ENCODE data around the gene NEO1.

The NEO1 gene

DNA sequence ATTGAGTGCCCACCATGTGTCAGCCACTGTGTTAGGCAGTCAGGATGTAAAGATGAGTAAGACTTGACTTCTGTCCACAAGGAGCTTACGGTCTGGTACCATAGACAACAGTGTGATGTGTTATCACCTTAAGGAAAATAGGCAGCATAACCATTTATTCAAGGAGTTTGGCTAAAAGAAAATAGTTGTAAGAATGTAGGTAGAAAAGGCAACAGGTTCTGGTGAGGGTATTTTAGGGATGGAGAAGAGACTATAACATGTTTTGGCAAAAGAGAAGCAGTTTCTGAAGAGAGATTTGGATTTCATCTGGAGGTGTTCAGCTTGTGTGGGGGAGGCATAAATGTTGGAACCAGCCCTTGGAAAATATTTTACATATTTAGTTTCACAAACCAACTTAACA lies 194.6 kb downstream of the NEO1 start:
- no peak overlapping the region for H3K4me3 ChIP-seq (ENCODE audit: low read depth, low read length)
- TF ChIP-seq, protein P1, sequence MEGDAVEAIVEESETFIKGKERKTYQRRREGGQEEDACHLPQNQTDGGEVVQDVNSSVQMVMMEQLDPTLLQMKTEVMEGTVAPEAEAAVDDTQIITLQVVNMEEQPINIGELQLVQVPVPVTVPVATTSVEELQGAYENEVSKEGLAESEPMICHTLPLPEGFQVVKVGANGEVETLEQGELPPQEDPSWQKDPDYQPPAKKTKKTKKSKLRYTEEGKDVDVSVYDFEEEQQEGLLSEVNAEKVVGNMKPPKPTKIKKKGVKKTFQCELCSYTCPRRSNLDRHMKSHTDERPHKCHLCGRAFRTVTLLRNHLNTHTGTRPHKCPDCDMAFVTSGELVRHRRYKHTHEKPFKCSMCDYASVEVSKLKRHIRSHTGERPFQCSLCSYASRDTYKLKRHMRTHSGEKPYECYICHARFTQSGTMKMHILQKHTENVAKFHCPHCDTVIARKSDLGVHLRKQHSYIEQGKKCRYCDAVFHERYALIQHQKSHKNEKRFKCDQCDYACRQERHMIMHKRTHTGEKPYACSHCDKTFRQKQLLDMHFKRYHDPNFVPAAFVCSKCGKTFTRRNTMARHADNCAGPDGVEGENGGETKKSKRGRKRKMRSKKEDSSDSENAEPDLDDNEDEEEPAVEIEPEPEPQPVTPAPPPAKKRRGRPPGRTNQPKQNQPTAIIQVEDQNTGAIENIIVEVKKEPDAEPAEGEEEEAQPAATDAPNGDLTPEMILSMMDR (IDR thresholded peaks at IDR 0.05; ENCODE audit: control insufficient read depth, extremely low read depth, insufficient read depth), result no peak
- no peak for DNase-seq (ENCODE audit: low read depth)

DNA sequence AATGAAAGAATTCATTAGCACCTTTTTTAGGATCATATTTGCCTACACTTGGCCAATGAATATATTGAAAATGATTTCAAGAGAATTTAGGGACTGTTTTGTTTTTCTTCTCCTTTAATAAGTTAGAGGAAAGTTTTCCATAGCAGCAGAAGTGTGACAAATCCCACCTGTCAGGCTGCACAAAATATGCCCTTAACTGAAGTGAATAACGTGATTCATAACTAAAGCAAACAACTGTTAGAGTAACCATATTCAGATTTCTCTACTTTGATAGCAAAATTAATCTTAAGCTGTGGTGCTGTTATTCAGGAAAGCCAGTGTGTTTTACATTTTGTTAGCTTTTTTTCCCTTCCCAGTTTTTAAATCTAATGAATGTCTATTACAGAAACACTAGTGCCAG lies 195.1 kb downstream of the NEO1 start:
- H3K4me3 ChIP-seq (ENCODE audit: low read depth, low read length), result no peak overlapping the region

DNA sequence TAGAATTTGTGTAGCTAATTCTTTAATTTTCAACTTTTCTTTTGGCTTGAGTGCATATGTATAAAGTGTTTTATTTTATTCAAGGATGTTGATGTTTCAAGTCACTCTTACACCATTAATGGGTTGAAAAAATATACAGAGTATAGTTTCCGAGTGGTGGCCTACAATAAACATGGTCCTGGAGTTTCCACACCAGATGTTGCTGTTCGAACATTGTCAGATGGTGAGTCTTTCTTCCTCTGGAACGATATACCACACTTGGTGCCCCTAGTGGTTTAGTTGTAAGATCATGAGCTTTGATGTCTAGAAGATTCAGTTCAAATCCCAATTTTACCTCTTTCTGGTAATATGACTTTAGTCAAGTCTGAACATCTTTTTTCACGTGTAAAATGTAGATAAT lies 197.2 kb downstream of the NEO1 start:
- TF ChIP-seq, protein P1 (IDR thresholded peaks at IDR 0.05; ENCODE audit: control insufficient read depth, extremely low read depth, insufficient read depth), result no peak
- DNase-seq (ENCODE audit: low read depth), result no peak
- H3K4me3 ChIP-seq (ENCODE audit: low read depth, low read length), result no peak overlapping the region

More for the DNA sequence above, 195.1 kb downstream of the NEO1 start:
- TF ChIP-seq, protein P1 (IDR thresholded peaks at IDR 0.05; ENCODE audit: control insufficient read depth, extremely low read depth, insufficient read depth), result no peak
- DNase-seq (ENCODE audit: low read depth), result no peak

DNA sequence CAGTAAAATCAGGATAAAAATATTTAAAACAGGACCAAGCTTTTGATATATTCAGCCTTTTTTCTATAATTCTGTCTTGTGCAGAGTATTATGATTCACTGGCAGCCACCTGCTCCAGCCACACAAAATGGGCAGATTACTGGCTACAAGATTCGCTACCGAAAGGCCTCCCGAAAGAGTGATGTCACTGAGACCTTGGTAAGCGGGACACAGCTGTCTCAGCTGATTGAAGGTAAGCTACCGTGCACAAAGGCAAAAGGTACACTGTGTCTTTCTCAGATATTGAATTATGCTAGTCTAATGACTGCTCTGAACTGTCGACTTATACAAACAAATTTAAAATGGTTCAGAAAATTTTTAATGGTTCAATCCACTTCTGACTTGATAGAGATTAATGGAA lies 202.3 kb downstream of the NEO1 start:
- TF ChIP-seq, protein P1 (IDR thresholded peaks at IDR 0.05; ENCODE audit: control insufficient read depth, extremely low read depth, insufficient read depth), result no peak
- H3K4me3 ChIP-seq (ENCODE audit: low read depth, low read length), result no peak overlapping the region
- no peak for DNase-seq (ENCODE audit: low read depth)

DNA sequence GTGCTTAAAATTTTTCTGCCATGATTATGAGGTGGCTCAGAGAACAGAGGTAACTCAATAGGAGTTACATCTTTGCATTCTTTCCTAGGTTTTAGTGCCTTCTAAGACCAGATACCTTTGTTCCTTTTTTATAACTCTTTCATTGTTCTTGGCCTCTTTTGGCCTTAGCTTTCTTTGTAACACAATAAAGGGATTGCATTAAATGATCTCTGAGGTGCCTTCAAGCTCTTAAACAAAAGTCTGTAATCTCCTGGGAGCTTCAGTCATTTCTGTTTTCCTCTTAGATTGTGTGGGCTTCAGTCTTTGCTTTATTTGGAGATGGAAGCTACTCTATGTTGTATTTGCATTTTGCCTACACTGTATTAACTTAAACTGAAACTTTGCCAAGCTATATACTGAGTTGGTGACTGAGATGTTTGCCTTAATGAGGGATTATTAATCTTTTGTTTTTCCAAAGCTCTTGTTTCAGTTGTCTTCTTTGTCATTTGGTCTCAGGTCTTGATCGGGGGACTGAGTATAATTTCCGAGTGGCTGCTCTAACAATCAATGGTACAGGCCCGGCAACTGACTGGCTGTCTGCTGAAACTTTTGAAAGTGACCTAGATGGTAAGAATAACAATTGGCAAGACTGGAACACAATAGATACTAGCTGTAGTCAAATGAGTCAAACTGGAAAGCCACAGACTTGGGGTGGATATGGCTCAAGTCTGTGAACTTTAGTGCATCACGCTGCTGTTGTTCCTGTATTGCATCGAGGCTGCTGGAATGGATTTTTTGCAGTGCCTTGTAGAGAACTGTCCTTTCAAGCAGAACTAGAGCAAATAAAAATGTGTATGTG lies 206.2 kb downstream of the NEO1 start:
- TF ChIP-seq, protein P1 (IDR thresholded peaks at IDR 0.05; ENCODE audit: control insufficient read depth, extremely low read depth, insufficient read depth), result no peak
- H3K4me3 ChIP-seq (ENCODE audit: low read depth, low read length), result no peak overlapping the region
- DNase-seq (ENCODE audit: low read depth), result no peak

DNA sequence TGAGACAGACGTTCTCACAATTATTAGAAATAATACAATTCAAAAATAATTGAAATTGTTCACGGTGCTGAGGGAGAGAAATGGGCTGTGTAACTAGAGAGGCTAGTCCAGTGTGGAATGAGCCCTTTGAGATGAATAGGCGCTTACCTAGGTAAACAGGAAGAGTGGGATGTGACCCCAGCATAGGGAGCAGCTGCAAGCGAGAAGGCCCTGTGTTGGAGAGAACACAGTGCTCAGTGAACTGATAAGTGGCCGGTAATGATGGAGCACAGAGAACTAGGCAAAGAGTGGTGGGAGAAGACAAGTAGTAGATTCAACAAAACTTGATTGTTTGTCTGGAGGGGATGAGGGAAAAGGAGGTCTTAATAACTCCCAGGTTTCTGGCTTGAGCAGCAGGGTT lies 212.6 kb downstream of the NEO1 start:
- TF ChIP-seq, protein P1 (IDR thresholded peaks at IDR 0.05; ENCODE audit: control insufficient read depth, extremely low read depth, insufficient read depth), result no peak
- DNase-seq (ENCODE audit: low read depth), result no peak
- no peak overlapping the region for H3K4me3 ChIP-seq (ENCODE audit: low read depth, low read length)

Data from LNCaP clone FGC (cell line).